ENCODE results near the gene INHA. TPM values are rescaled to one million over a fixed set of nuclear protein-coding genes. Genes with fewer than 3 reads are reported as not detected.
A peak's percentile ranks its signal among the peaks of the same experiment; 100 is the strongest.

Gene INHA, protein sequence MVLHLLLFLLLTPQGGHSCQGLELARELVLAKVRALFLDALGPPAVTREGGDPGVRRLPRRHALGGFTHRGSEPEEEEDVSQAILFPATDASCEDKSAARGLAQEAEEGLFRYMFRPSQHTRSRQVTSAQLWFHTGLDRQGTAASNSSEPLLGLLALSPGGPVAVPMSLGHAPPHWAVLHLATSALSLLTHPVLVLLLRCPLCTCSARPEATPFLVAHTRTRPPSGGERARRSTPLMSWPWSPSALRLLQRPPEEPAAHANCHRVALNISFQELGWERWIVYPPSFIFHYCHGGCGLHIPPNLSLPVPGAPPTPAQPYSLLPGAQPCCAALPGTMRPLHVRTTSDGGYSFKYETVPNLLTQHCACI
- not detected for total RNA-seq
- polyA plus RNA-seq = not detected

GRCh38 chr2:219572237-219573001, at the start of gene INHA:
Gene INHA, plus strand, starts transcription at chr2:219572310. Its CDS starts 65 bp downstream, at chr2:219572375.
- Histone ChIP-seq H3K9me3 (ENCODE audit: control insufficient read depth in 2 of 2, low read length in 2 of 2) (no peaks in the 10 kb centered on the region), H3K27ac (ENCODE audit: insufficient read depth, low read length, poor library complexity, severe bottlenecking) (no peak within 1 kb of the TSS), H3K27me3 (ENCODE audit: control insufficient read depth, insufficient read depth, low read length) (peaks cover 9% of the 10 kb centered on the region), H3K4me3 (ENCODE audit: low read depth, low read length) (no peak within 1 kb of the TSS), H3K4me1 (ENCODE audit: control insufficient read depth, insufficient read depth, low read length, poor library complexity, severe bottlenecking) (peaks cover 6% of the 10 kb centered on the region), H3K36me3 (ENCODE audit: control insufficient read depth, insufficient read depth, low read length) (no peaks in the 10 kb centered on the region)
- H3K9me3 Mint-ChIP-seq = peaks cover 0 to 3% (median 0%) of the 10 kb centered on the region in 7 donors
- H3K27me3 Mint-ChIP-seq = peaks cover 47% of the 10 kb centered on the region
- peak within 1 kb of the TSS in 2 of 4 donors; percentile 34 to 46 for H3K4me3 Mint-ChIP-seq
- DNase-seq = no peak
- H3K27ac Mint-ChIP-seq = no peak within 1 kb of the TSS
- peaks cover 0 to 3% (median 1%) of the 10 kb centered on the region in 4 donors for H3K4me1 Mint-ChIP-seq
- H3K36me3 Mint-ChIP-seq = no peaks in the 10 kb centered on the region
- ATAC-seq (ENCODE audit: low read depth in 2 of 2) = no peak

- H3K9me3 Mint-ChIP-seq = peaks cover 0 to 2% (median 0%) of the 10 kb centered on the region in 7 donors
- no peak overlapping the region for H3K27ac Mint-ChIP-seq
- H3K4me1 Mint-ChIP-seq = peaks cover 0 to 17% (median 4%) of the 10 kb centered on the region in 4 donors
- DNase-seq (no peak), ATAC-seq (ENCODE audit: low read depth in 2 of 2) (no peak)
- H3K27me3 Mint-ChIP-seq = peaks cover 73% of the 10 kb centered on the region
- peak overlapping the region in 1 of 4 donors; percentile 20 for H3K4me3 Mint-ChIP-seq
- no peaks in the 10 kb centered on the region for H3K36me3 Mint-ChIP-seq
- Histone ChIP-seq H3K4me1 (ENCODE audit: control insufficient read depth, insufficient read depth, low read length, poor library complexity, severe bottlenecking) (peaks cover 5% of the 10 kb centered on the region), H3K27me3 (ENCODE audit: control insufficient read depth, insufficient read depth, low read length) (peaks cover 28% of the 10 kb centered on the region), H3K4me3 (ENCODE audit: low read depth, low read length) (no peak overlapping the region), H3K36me3 (ENCODE audit: control insufficient read depth, insufficient read depth, low read length) (no peaks in the 10 kb centered on the region), H3K27ac (ENCODE audit: insufficient read depth, low read length, poor library complexity, severe bottlenecking) (no peak overlapping the region), H3K9me3 (ENCODE audit: control insufficient read depth in 2 of 2, low read length in 2 of 2) (no peaks in the 10 kb centered on the region)
These were observed 49.0 kb upstream of the INHA start for GRCh38 chr2:219523031-219523671.

DNA sequence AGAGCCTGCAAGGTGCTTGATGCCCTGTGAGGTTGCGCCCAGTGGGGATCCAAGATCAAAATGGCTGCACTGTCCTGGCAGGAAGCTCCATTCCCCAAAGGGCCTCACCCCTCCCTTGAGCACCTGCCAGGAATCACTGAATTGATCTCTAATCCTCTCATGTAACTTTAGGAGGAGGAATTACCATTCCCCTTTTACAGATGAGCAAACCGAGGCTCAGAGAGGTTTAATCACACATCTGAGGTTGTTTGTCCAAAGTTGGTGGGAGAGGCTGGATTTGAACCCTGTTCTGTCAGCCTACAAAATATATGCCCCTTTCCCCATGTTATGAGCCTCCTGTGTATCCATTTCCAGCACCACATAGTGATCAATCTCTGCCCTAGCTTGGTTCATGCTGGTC, 47.3 kb upstream of the INHA start:
- H3K27me3 ChIP-seq (ENCODE audit: control insufficient read depth, insufficient read depth, low read length) = peaks cover 33% of the 10 kb centered on the region
- ATAC-seq (ENCODE audit: low read depth in 2 of 2) = no peak
- no peak overlapping the region for H3K27ac ChIP-seq (ENCODE audit: insufficient read depth, low read length, poor library complexity, severe bottlenecking)
- Mint-ChIP-seq H3K9me3 (peaks cover 0 to 2% (median 0%) of the 10 kb centered on the region in 7 donors), H3K27me3 (peaks cover 80% of the 10 kb centered on the region), H3K4me1 (peaks cover 0 to 17% (median 4%) of the 10 kb centered on the region in 4 donors), H3K27ac (no peak overlapping the region), H3K4me3 (no peak overlapping the region), H3K36me3 (no peaks in the 10 kb centered on the region)
- H3K4me1 ChIP-seq (ENCODE audit: control insufficient read depth, insufficient read depth, low read length, poor library complexity, severe bottlenecking) = peaks cover 5% of the 10 kb centered on the region
- no peaks in the 10 kb centered on the region for H3K36me3 ChIP-seq (ENCODE audit: control insufficient read depth, insufficient read depth, low read length)
- H3K4me3 ChIP-seq (ENCODE audit: low read depth, low read length) = no peak overlapping the region
- H3K9me3 ChIP-seq (ENCODE audit: control insufficient read depth in 2 of 2, low read length in 2 of 2) = no peaks in the 10 kb centered on the region
- DNase-seq = no peak

DNA sequence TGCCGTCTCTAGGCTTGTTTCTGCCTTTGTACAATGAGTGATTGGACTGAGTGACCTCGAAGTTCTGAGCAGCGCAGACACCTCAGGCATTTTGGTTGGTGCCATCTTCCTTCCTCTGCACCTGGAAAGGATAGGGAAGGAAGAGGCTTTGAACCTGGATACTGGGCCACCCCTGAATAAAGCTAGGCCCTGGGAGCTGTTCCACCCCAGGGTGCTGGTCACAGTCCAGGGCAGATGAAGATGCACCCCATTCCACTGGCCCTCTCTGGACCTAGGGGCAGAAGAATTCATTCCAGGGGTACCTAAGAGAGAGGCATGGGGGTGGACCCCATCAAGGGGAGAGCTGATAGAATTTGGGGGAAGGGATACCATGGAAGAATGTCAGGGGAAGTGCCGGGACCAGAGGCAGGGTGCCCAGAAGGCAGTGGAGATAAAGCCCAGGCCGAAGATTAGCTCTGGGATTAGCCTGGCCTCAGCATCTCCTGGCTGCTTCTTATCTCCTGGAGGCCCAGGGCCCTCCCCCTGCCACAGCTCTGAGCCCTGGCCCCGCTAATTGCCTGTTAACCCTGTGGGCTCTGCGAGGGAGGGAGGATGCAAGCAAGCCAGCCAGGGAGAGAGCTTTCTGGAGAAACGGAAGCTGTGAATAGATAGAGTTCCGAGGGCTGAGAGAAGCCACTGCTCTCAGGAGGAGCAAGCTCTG, 46.4 kb upstream of the INHA start:
- Mint-ChIP-seq H3K4me1 (peaks cover 0 to 22% (median 4%) of the 10 kb centered on the region in 4 donors), H3K9me3 (peaks cover 0 to 2% (median 0%) of the 10 kb centered on the region in 7 donors), H3K36me3 (no peaks in the 10 kb centered on the region), H3K4me3 (no peak overlapping the region), H3K27ac (no peak overlapping the region), H3K27me3 (peaks cover 81% of the 10 kb centered on the region)
- Histone ChIP-seq H3K9me3 (ENCODE audit: control insufficient read depth in 2 of 2, low read length in 2 of 2) (no peaks in the 10 kb centered on the region), H3K4me3 (ENCODE audit: low read depth, low read length) (no peak overlapping the region), H3K27me3 (ENCODE audit: control insufficient read depth, insufficient read depth, low read length) (peaks cover 33% of the 10 kb centered on the region), H3K4me1 (ENCODE audit: control insufficient read depth, insufficient read depth, low read length, poor library complexity, severe bottlenecking) (peaks cover 5% of the 10 kb centered on the region), H3K36me3 (ENCODE audit: control insufficient read depth, insufficient read depth, low read length) (no peaks in the 10 kb centered on the region), H3K27ac (ENCODE audit: insufficient read depth, low read length, poor library complexity, severe bottlenecking) (no peak overlapping the region)
- ATAC-seq (ENCODE audit: low read depth in 2 of 2) (no peak), DNase-seq (no peak)

GRCh38 chr2:219526320-219527075, 45.6 kb upstream of the INHA start:
- peaks cover 81% of the 10 kb centered on the region for H3K27me3 Mint-ChIP-seq
- no peak overlapping the region for H3K27ac Mint-ChIP-seq
- H3K36me3 Mint-ChIP-seq = no peaks in the 10 kb centered on the region
- H3K9me3 Mint-ChIP-seq = peaks cover 0 to 2% (median 0%) of the 10 kb centered on the region in 7 donors
- DNase-seq (no peak), ATAC-seq (ENCODE audit: low read depth in 2 of 2) (no peak)
- Histone ChIP-seq H3K9me3 (ENCODE audit: control insufficient read depth in 2 of 2, low read length in 2 of 2) (no peaks in the 10 kb centered on the region), H3K4me1 (ENCODE audit: control insufficient read depth, insufficient read depth, low read length, poor library complexity, severe bottlenecking) (peaks cover 5% of the 10 kb centered on the region), H3K4me3 (ENCODE audit: low read depth, low read length) (no peak overlapping the region), H3K27ac (ENCODE audit: insufficient read depth, low read length, poor library complexity, severe bottlenecking) (no peak overlapping the region), H3K27me3 (ENCODE audit: control insufficient read depth, insufficient read depth, low read length) (peaks cover 33% of the 10 kb centered on the region), H3K36me3 (ENCODE audit: control insufficient read depth, insufficient read depth, low read length) (no peaks in the 10 kb centered on the region)
- peaks cover 0 to 17% (median 4%) of the 10 kb centered on the region in 4 donors for H3K4me1 Mint-ChIP-seq
- H3K4me3 Mint-ChIP-seq = no peak overlapping the region

DNA sequence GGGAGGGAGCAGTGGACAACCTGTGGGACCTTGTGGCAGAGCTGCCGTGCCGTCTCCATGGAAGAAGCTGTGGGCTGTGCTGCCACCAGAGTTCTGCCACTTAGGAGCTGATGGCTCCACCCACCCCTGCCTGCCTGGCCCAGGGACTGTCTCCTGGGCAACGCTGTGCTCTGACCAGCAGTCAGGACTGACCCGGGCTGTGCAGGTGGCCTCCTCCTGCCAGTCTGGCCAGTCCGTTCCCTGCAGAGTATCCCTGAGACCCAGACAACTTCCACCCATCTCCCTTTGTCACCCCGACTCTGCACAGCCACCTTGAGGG, 45.1 kb upstream of the INHA start:
- Histone ChIP-seq H3K36me3 (ENCODE audit: control insufficient read depth, insufficient read depth, low read length) (no peaks in the 10 kb centered on the region), H3K4me1 (ENCODE audit: control insufficient read depth, insufficient read depth, low read length, poor library complexity, severe bottlenecking) (peaks cover 5% of the 10 kb centered on the region), H3K27me3 (ENCODE audit: control insufficient read depth, insufficient read depth, low read length) (peaks cover 31% of the 10 kb centered on the region), H3K27ac (ENCODE audit: insufficient read depth, low read length, poor library complexity, severe bottlenecking) (no peak overlapping the region), H3K9me3 (ENCODE audit: control insufficient read depth in 2 of 2, low read length in 2 of 2) (no peaks in the 10 kb centered on the region), H3K4me3 (ENCODE audit: low read depth, low read length) (no peak overlapping the region)
- Mint-ChIP-seq H3K4me1 (peaks cover 0 to 12% (median 2%) of the 10 kb centered on the region in 4 donors), H3K27ac (no peak overlapping the region), H3K4me3 (no peak overlapping the region), H3K9me3 (peaks cover 0 to 2% (median 0%) of the 10 kb centered on the region in 7 donors), H3K27me3 (peaks cover 81% of the 10 kb centered on the region), H3K36me3 (no peaks in the 10 kb centered on the region)
- ATAC-seq (ENCODE audit: low read depth in 2 of 2) (no peak), DNase-seq (no peak)

DNA sequence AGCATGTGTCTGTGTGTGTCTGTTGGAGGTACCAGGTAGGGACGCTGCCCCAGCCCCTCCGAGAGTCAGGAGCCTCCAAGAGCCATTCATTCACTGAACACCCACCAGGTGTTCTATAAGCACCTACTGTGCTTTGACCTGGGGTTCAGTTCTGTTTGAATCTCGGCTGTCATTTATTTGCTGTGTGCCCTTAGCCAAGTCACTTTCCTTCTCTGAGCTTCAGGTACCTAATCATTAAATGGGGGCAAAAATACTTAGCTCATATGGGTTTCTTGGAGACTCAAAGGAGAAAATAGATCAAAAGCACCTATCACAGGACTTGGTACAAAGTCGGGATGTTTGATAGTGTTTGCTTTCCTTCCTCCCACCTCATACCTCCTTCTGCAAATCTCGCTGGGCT, 44.6 kb upstream of the INHA start:
- ATAC-seq (ENCODE audit: low read depth in 2 of 2) = no peak
- peaks cover 31% of the 10 kb centered on the region for H3K27me3 ChIP-seq (ENCODE audit: control insufficient read depth, insufficient read depth, low read length)
- no peak overlapping the region for H3K27ac Mint-ChIP-seq

More for the DNA sequence above, 44.6 kb upstream of the INHA start:
- H3K4me1 ChIP-seq (ENCODE audit: control insufficient read depth, insufficient read depth, low read length, poor library complexity, severe bottlenecking) = peaks cover 5% of the 10 kb centered on the region
- H3K4me3 ChIP-seq (ENCODE audit: low read depth, low read length) = no peak overlapping the region
- H3K4me3 Mint-ChIP-seq = no peak overlapping the region
- no peak for DNase-seq
- H3K27me3 Mint-ChIP-seq = peaks cover 79% of the 10 kb centered on the region
- no peaks in the 10 kb centered on the region for H3K9me3 ChIP-seq (ENCODE audit: control insufficient read depth in 2 of 2, low read length in 2 of 2)
- H3K36me3 ChIP-seq (ENCODE audit: control insufficient read depth, insufficient read depth, low read length) = no peaks in the 10 kb centered on the region
- no peak overlapping the region for H3K27ac ChIP-seq (ENCODE audit: insufficient read depth, low read length, poor library complexity, severe bottlenecking)
- no peaks in the 10 kb centered on the region for H3K36me3 Mint-ChIP-seq
- H3K4me1 Mint-ChIP-seq = peaks cover 0 to 11% (median 1%) of the 10 kb centered on the region in 4 donors
- peaks cover 0 to 2% (median 0%) of the 10 kb centered on the region in 7 donors for H3K9me3 Mint-ChIP-seq
